GM10847 (cell line): ENCODE measurements around the gene STX5.

Experiments
- POLR2A ChIP-seq: IDR thresholded peaks from 2 replicates; pipeline ENCODE4 v1.6.1; 2011; ENCODE audit not compliant: insufficient read length; ENCODE audit errors: extremely low read depth

The STX5 gene

DNA sequence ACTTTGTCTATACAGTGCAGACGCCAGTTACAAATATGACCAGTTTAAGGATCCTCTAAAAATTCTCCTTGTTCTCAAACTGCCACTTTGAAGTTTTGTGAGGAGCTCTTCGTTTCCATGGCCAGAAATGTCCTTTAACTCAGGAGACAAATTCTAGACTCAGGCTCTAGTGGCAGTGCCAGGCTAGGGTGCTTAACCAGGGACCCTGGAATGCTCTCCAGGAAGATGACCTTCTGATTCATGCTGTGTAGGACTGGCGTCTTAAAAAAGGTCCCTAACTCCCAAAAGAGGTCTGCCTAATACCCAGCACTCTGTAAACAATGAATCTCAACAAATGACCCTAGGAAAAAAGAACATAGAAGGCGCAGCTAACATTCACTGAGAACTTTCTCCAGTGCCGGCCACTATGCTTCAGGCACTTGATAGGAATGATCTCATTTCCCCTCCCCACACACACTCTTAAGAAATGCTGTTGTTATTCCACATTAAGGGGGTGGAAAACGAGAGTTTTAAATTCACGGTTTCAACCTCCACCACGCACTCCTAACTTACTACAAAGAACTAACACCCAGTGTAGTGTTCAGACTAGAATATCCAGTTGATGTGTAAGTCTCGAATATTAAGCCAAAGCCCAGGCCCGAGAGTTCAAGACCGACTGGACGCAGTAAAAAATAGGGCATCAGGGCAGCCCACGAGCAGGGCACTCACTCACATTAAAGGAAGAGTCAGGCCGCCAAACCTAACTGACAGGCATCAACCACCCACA, 27.4 kb downstream of the STX5 start:
- no peak for TF ChIP-seq POLR2A

DNA sequence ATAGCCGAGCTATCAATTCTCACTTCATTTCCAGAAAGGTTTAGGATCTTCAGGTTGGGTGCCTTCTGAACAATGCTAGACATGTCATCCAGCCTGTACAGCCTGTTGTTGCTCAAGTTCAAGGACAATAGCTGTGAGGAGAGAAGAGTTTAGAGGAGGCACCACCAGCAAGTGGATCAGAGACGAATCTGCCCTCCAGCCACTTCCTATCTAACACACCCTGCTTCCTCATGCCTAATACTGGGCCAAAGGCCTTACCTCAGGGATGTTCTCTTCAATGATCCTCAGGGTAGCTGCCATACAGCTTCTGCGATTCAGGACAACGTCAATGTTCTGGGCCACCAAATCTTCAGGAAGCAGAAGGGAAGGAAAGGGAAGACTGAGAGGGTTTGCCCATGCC, 30.8 kb downstream of the STX5 start:
- TF ChIP-seq POLR2A: no peak

- no peak for TF ChIP-seq POLR2A
Observed at GRCh38 chr11:62799486-62799885, 32.4 kb downstream of the STX5 start.

GRCh38 chr11:62796281-62796680, 35.6 kb downstream of the STX5 start:
- no peak for TF ChIP-seq POLR2A

GRCh38 chr11:62794201-62794775, 37.6 kb downstream of the STX5 start:
- TF ChIP-seq POLR2A: no peak

- TF ChIP-seq POLR2A: no peak
Observed at GRCh38 chr11:62792202-62792575, 39.7 kb downstream of the STX5 start.

DNA sequence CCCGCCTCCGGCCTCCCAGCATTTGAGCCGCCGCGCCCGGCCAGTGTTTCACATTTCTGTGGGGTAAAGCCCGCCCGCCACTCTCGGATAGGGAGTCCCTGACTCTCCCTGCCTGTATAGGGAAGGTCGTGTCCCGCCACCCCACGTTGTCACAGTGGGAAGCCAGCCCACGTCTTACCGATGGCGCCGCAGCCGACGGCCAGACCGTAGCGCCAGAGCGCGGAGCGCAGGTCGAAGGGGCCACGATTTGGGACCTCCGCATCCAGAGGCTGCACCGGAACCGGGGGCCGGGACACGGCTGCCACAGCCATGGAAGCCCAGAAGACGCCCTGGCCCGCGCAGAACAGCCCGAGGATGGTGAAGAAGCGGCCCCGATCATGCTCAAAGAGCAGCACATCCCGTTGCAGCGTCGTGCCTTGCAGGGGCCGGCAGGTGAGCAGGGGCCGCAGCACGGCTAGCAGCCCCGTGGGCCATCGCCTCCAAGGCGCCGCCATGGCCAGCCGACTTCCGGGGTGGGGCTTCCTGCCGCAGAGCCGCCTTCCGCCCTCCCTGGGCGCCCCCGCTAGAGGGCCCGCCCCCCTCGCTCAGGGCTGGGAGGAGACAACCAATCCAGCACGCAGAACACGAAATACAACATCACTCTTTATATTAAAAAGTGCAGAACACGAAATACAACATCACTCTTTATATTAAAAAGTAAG, 40.2 kb downstream of the STX5 start, which contains the start of gene TMEM223:
TSS of gene TMEM223 (minus strand) at position 506 of the 701 bp plus-strand sequence. CDS start at position 494, 12 bp downstream.
- TF ChIP-seq POLR2A: peak; percentile 89

DNA sequence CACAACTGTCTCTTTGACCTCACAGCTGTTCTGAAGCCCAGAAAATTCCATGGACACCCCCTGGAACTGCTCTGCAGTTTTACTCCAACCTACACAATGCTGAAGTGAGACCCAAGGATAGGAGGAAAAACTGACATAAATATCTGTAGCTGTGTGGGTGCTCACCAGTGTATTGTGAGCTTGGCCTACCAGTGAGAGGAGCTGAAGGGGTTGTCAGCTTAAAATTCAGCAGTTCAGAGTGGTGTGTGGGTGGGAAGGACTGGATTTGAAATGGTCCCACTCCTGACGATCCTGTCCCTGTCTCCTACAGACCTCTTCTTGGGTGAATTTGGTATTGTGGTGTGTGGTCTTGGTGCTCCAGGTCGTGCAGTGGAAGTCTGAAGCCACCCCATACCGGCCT, 42.3 kb downstream of the STX5 start:
- TF ChIP-seq POLR2A: no peak

DNA sequence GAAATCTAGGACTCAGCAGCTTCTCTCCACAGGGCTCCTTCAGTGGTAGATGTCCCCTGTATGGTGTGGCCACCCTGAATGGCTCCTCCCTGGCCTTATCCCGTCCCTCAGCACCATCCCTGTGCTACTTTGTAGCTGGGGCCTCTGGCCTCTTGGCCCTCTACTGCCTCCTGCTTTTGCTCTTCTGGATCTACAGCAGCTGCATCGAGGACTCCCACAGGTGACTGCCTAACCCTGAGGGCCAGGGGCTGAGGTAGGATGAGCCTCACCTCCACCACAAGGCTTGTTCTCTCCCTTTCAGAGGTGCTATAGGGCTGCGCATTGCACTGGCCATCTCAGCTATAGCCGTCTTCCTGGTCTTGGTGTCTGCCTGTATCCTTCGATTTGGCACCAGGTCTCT, 42.9 kb downstream of the STX5 start:
- TF ChIP-seq POLR2A: no peak

DNA sequence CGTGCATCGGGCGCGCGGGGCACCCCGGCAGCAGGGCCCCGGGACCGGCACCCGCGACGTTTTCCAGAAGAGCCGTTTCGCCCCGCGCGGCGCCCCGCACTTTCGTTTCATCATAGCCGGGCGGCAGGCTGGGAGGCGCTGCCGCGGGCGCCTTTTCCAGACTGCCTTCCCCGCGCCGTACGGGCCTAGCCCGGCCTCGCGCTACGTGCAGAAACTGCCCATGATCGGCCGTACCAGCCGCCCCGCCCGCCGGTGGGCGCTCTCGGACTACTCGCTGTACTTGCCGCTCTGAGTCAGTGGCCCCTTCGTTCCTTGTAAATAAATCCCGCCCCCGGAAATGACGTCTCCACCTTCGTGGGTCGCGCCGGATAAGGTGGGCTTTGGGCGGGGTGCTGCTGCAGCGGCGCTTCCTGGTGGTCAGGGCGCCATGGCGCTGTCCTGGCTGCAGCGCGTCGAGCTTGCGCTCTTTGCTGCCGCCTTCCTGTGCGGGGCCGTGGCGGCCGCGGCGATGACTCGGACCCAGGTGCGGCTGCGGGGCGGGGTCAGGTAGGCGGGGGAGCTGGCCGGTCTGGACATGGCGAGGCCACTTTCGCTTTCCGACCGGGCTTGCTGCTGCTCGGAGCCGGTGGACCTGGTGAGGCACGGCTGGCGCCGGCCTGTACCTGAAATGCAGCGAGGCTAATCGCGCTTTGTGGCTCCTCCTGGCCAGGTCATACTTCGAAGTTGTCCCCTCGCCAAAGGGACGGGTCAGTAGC, 44.7 kb downstream of the STX5 start, which contains the start of gene TMEM179B:
TSS of gene TMEM179B (plus strand) at position 398 of the 755 bp plus-strand sequence. CDS start at position 428, 30 bp downstream.
- TF ChIP-seq POLR2A: peak; percentile 99

DNA sequence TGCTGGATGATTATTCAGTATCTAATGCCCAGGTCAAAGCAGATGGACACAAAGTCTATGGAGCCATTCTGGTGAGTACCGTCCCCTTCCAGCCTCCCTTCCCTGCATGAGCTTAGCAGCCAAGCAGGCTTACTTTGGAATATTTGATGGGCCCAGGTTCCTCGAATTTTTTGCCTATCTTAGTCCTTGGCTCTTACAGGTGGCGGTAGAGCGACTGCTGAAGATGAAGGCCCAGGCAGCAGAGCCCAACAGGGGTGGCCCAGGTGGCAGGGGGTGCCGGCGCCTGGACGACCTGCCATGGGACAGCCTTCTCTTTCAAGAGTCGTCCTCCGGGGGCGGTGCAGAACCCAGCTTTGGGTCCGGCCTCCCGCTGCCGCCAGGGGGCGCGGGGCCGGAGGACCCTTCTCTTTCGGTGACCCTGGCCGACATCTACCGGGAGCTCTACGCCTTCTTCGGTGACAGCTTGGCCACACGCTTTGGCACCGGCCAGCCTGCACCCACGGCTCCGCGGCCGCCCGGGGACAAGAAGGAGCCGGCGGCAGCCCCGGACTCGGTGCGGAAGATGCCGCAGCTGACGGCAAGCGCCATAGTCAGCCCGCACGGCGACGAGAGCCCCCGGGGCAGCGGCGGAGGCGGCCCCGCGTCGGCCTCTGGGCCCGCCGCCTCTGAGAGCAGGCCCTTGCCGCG, 45.4 kb downstream of the STX5 start:
- no peak for TF ChIP-seq POLR2A

DNA sequence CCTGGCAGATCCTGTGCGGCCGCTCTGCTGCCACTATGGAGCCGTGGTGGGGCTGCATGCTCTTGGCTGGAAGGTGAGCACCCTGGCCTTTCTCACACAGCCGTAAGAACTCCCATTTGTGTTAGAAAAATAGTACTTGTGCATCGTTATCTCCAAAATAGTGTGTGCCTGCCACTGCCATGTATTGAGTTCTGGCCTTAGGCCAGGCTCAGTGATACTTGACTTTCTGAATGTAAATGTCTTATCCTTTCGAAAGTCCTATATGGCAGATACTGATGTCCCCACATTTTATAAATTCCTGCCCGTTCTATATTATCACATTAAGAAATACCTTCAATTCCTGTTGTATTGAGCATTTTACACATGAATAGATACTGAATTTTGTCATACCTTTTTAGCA, 49.1 kb downstream of the STX5 start:
- TF ChIP-seq POLR2A: no peak

DNA sequence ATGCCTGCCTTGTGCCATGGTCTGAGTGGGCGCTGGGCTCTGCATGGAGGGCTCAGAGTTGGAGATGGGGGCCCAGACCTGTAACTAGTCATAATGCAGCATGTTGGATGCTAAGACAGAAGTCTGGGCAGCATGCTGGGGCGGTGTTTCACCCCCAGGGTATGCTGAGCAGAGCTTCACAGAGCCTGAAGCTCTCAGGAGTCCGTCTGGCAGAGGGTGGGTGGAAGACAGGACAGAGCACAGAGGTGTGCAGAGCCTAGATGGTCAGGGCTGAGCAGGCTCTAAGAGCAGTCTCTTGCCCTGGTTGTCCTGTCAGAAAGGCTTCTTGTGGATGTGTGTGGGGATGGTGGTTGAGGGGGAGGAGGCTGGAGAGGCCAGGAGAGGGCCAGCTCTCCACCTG, 53.4 kb downstream of the STX5 start:
- no peak for TF ChIP-seq POLR2A

- no peak for TF ChIP-seq POLR2A
Observed at GRCh38 chr11:62777389-62777788, 54.5 kb downstream of the STX5 start.

DNA sequence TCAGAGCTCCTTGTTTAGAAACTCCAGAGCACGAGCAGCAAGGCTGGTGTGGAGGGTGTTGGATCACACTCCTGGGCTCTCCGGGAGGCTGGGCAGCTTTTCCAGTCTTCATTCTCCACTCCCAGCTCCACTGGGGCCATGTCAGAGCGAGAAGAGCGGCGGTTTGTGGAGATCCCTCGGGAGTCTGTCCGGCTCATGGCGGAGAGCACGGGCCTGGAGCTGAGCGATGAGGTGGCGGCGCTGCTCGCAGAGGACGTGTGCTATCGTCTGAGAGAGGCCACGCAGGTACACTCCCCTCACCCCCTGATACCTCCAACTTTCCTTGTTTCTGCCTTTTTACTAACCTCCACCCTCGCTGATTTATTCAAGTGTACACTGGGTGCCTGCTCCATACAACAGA, 56.2 kb downstream of the STX5 start:
- no peak for TF ChIP-seq POLR2A
